Caco-2 (cell line): ENCODE measurements around the gene AFMID. TPM values are rescaled to one million over a fixed set of nuclear protein-coding genes. Genes with fewer than 3 reads are reported as not detected.
A peak's percentile ranks its signal among the peaks of the same experiment; 100 is the strongest.
"Not testable (repeated sequence)": the region's sequence is repeated elsewhere in the genome, so short reads cannot be mapped to it uniquely, and the experiment has no call there.

ENCODE experiments used
- BruUV-seq: library from RNA; stranded (reverse); fragments of 400-500 nt; replicated peaks from 2 replicates; lab custom pipeline; 2021; lab: Mats Ljungman, UMichigan
- CTCF ChIA-PET: fragments of 300-600 bp; sonication (Branson Sonifier 250); formaldehyde crosslinking; loops from one replicate; lab custom pipeline; 2022; ENCODE audit warnings: antibody characterized with exemption; lab: Charles Lee
- POLR2A ChIA-PET: fragments of 300-600 bp; sonication (Branson Sonifier 250); formaldehyde crosslinking; loops from one replicate; lab custom pipeline; 2022; ENCODE audit warnings: antibody characterized with exemption; lab: Charles Lee
- DNase-seq, 2 experiments: peaks; one replicate each; pipeline versions ENCODE4 v3.0.0 to v3.0.0-alpha.2; 2020 to 2022
- H3K27me3 ChIP-seq: replicated peaks from 2 replicates; pipeline ENCODE4 v1.6.0; 2011; ENCODE audit warnings: low read length; ENCODE audit not compliant: control insufficient read depth, insufficient read depth
- H3K36me3 ChIP-seq: 2 replicates; pipeline ENCODE4 v1.5.1; 2011; ENCODE audit warnings: low read length; ENCODE audit not compliant: control insufficient read depth, insufficient read depth
- H3K4me1 ChIP-seq: fragments of 250-450 bp; sonication (Bioruptor Pico); 2 replicates; pipeline ENCODE4 v1.5.1; 2020; ENCODE audit warnings: mild to moderate bottlenecking
- H3K4me3 ChIP-seq: 2 replicates; pipeline ENCODE4 v1.5.1; 2011; ENCODE audit warnings: low read depth, mild to moderate bottlenecking, control low read depth, low read length
- H3K9me3 ChIP-seq: fragments of 250-450 bp; sonication (Bioruptor Pico); 2 replicates; pipeline ENCODE4 v1.5.1; 2020; ENCODE audit warnings: mild to moderate bottlenecking, moderate library complexity
- H3K27ac Mint-ChIP-seq: one replicate; pipeline ENCODE4 v1.8.0; 2022; ENCODE audit warnings: mixed read lengths; ENCODE audit not compliant: unreplicated experiment
- H3K27me3 Mint-ChIP-seq: one replicate; pipeline ENCODE4 v1.8.0; 2022; ENCODE audit warnings: mixed read lengths; ENCODE audit not compliant: insufficient read depth, unreplicated experiment
- H3K36me3 Mint-ChIP-seq: one replicate; pipeline ENCODE4 v1.8.0; 2022; ENCODE audit warnings: mild to moderate bottlenecking, mixed read lengths; ENCODE audit not compliant: insufficient read depth, unreplicated experiment
- H3K4me1 Mint-ChIP-seq: one replicate; pipeline ENCODE4 v1.8.0; 2022; ENCODE audit warnings: low read depth, mixed read lengths; ENCODE audit not compliant: unreplicated experiment
- H3K4me3 Mint-ChIP-seq: one replicate; pipeline ENCODE4 v1.8.0; 2022; ENCODE audit warnings: mild to moderate bottlenecking, moderate library complexity, mixed read lengths; ENCODE audit not compliant: unreplicated experiment
- H3K9me3 Mint-ChIP-seq: one replicate; pipeline ENCODE4 v1.8.0; 2022; ENCODE audit warnings: mixed read lengths; ENCODE audit not compliant: unreplicated experiment
- intact Hi-C: fragments of 100-400 bp; cut with micrococcal nuclease; formaldehyde crosslinking; loops from one replicate; pipeline ENCODE4 v1.10.0; 2022; ENCODE audit not compliant: unreplicated experiment
- total RNA-seq: library from RNA; stranded (reverse); gene quantifications from 2 replicates; pipeline ENCODE4 v1.2.3, GENCODE V29; 2022
- TF ChIP-seq, protein P1 (sequence below), 2 experiments: fragments of 200-600 bp in 1 of 2; IDR thresholded peaks; 1 replicate in 1 of 2; 2 replicates in 1 of 2; pipeline versions ENCODE4 v1.5.1 to v1.8.0; 2011 to 2022; ENCODE audit warnings: antibody characterized with exemption in 1 of 2, control low read depth in 1 of 2, inconsistent platforms in 1 of 2, low read depth in 1 of 2, low read length in 1 of 2, mild to moderate bottlenecking in 1 of 2, moderate library complexity in 1 of 2; ENCODE audit not compliant: insufficient read depth in 1 of 2, severe bottlenecking in 1 of 2, unreplicated experiment in 1 of 2

The AFMID gene
- total RNA-seq, 1 experiment from 2014 or later, result 83.0 TPM

DNA sequence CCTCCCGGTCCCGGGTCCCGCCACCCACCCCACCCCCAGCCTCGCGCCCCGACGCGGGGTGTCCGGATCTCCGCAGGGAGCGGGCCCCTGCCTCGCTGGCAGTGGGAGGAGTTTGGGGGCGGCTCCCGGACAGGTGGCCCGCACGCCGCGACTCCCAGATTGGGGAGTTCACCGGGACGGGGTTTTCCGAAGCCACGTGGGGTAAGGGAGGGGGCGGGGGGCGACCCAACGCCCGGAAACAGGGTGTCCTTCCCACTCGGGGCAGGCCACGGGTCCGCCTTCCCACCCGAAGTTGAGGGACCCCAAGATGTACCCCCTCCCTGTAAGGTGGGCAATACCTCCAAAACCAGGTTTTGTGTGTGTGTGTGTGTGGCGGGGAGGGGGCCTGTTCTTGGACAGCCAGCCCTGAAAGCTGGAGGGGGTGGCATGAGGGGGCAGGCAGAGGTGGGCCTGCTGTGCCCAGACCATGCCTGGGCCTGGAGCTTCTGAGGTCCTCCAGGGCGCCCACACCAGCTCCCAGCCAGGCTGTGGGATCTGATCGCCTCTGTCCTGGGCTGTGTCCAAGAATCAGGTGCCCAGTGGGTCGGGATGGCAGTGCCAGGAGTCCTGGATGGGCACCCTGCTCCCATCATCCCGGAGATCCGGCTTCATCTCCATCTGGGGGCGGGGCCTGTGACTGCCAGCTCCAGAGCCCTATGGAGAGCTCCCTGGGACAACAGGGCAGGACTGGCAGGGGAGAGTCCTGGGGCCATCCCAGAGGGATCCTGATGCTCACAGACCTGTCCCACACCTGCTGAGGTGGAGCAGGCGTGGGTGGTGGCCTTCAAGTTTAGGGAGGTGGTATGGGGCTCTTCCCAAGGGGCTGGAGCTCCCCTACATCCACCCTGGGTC lies 18.0 kb upstream of the AFMID start:
- BruUV-seq, result no TSS peak
- H3K27me3 Mint-ChIP-seq, result no peaks in the 10 kb centered on the region
- peak overlapping the region; percentile 61 for H3K27ac Mint-ChIP-seq
- peak overlapping the region; percentile 76 for H3K4me3 Mint-ChIP-seq
- TF ChIP-seq, protein P1, sequence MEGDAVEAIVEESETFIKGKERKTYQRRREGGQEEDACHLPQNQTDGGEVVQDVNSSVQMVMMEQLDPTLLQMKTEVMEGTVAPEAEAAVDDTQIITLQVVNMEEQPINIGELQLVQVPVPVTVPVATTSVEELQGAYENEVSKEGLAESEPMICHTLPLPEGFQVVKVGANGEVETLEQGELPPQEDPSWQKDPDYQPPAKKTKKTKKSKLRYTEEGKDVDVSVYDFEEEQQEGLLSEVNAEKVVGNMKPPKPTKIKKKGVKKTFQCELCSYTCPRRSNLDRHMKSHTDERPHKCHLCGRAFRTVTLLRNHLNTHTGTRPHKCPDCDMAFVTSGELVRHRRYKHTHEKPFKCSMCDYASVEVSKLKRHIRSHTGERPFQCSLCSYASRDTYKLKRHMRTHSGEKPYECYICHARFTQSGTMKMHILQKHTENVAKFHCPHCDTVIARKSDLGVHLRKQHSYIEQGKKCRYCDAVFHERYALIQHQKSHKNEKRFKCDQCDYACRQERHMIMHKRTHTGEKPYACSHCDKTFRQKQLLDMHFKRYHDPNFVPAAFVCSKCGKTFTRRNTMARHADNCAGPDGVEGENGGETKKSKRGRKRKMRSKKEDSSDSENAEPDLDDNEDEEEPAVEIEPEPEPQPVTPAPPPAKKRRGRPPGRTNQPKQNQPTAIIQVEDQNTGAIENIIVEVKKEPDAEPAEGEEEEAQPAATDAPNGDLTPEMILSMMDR (IDR thresholded peaks at IDR 0.05; ENCODE audit: insufficient read depth in 1 of 2, low read depth in 1 of 2, low read length in 1 of 2, severe bottlenecking in 1 of 2, unreplicated experiment in 1 of 2), result no peak
- ChIA-PET CTCF (interaction anchor here (0.5 to 1.4 kb wide), 7 partner anchors 10 to 252 kb away, joined by 3 to 9 read pairs (median 3); partner anchors contain the start of genes TK1 and TMC6), POLR2A (interaction anchor here (0.8 to 1.9 kb wide), 4 partner anchors 13 to 41 kb away, joined by 3 to 12 read pairs (median 4); partner anchors contain the start of genes AFMID and TK1)
- peak; percentile 74 to 75 for DNase-seq
- peaks cover 22% of the 10 kb centered on the region for H3K4me1 Mint-ChIP-seq
- H3K4me3 ChIP-seq, result peak overlapping the region; percentile 95
- no peaks in the 10 kb centered on the region for H3K9me3 ChIP-seq
- intact Hi-C loops, result loop anchor here (2.0 to 5.0 kb wide), 2 partner anchors 18 to 42 kb away; partner anchors contain the start of genes AFMID, TK1 and TMC6
- no peaks in the 10 kb centered on the region for H3K27me3 ChIP-seq
- peaks cover 23% of the 10 kb centered on the region for H3K4me1 ChIP-seq
- H3K9me3 Mint-ChIP-seq, result no peaks in the 10 kb centered on the region
- H3K36me3 ChIP-seq, result no peaks in the 10 kb centered on the region; the same call in 1 of the 2 replicates
- peaks cover 61% of the 10 kb centered on the region for H3K36me3 Mint-ChIP-seq

DNA sequence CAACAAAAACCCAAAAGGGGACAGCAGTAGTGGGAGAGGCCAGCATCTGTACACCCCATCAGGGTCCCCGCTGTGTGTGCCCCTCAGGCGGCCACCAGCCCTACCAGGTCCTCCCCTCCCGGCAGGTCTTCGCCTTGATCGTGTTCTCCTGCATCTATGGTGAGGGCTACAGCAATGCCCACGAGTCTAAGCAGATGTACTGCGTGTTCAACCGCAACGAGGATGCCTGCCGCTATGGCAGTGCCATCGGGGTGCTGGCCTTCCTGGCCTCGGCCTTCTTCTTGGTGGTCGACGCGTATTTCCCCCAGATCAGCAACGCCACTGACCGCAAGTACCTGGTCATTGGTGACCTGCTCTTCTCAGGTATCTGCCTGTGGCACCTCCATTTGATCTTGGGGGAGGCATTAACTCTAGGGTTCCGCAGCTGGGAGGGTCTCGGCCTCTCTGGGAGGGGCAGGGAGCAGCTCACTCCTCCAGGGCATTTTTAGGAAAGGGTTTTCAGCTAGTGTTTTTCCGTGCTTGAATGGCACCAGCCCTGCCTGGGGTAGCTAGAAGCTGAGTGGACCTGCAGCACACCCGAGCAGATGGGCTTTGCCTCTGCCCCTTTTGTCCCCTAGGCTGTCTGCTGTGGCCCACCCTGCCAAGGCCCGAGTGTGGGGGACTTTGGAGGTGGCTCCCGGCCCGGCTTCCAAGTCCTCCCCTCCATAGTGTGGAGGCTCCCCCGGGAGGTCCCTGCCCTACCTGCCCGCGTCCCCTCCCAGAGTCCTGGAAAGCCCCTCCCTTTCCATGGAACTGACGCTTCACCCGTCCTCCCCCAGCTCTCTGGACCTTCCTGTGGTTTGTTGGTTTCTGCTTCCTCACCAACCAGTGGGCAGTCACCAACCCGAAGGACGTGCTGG lies 16.2 kb upstream of the AFMID start:
- POLR2A ChIA-PET, result interaction anchor here (0.6 kb wide), 1 partner anchor 43 kb away, joined by 11 read pairs; the partner anchor contains the start of gene TMC6
- TF ChIP-seq, protein P1 (IDR thresholded peaks at IDR 0.05; ENCODE audit: insufficient read depth in 1 of 2, low read depth in 1 of 2, low read length in 1 of 2, severe bottlenecking in 1 of 2, unreplicated experiment in 1 of 2), result no peak

DNA sequence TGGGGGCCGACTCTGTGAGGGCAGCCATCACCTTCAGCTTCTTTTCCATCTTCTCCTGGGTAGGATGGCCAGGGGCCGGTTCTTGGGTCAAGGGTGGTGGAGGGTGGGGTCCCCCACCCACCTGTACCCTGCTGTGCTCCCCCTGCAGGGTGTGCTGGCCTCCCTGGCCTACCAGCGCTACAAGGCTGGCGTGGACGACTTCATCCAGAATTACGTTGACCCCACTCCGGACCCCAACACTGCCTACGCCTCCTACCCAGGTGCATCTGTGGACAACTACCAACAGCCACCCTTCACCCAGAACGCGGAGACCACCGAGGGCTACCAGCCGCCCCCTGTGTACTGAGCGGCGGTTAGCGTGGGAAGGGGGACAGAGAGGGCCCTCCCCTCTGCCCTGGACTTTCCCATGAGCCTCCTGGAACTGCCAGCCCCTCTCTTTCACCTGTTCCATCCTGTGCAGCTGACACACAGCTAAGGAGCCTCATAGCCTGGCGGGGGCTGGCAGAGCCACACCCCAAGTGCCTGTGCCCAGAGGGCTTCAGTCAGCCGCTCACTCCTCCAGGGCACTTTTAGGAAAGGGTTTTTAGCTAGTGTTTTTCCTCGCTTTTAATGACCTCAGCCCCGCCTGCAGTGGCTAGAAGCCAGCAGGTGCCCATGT lies 15.4 kb upstream of the AFMID start:
- peak overlapping the region; percentile 52 for H3K4me3 Mint-ChIP-seq
- H3K4me1 ChIP-seq, result peaks cover 25% of the 10 kb centered on the region
- CTCF ChIA-PET, H3K27me3 ChIP-seq, H3K9me3 ChIP-seq, H3K36me3 ChIP-seq, H3K27me3 Mint-ChIP-seq, H3K4me3 ChIP-seq, H3K9me3 Mint-ChIP-seq, intact Hi-C loops, DNase-seq: not testable (repeated sequence)
- peak overlapping the region; percentile 78 for H3K27ac Mint-ChIP-seq
- peaks cover 24% of the 10 kb centered on the region for H3K4me1 Mint-ChIP-seq
- TSS peak; percentile 12 for BruUV-seq
- POLR2A ChIA-PET, result interaction anchor here (0.6 kb wide), 1 partner anchor 44 kb away, joined by 11 read pairs; the partner anchor contains the start of gene TMC6
- peaks cover 87% of the 10 kb centered on the region for H3K36me3 Mint-ChIP-seq

More for the DNA sequence above, 16.2 kb upstream of the AFMID start:
- Histone ChIP-seq H3K4me1 (peaks cover 25% of the 10 kb centered on the region), H3K9me3 (no peaks in the 10 kb centered on the region), H3K4me3 (no peak overlapping the region), H3K27me3 (no peaks in the 10 kb centered on the region), H3K36me3 (no peaks in the 10 kb centered on the region; the same call in none of the 2 replicates)
- no peak for DNase-seq
- H3K27ac Mint-ChIP-seq, result peak overlapping the region; percentile 78
- peak overlapping the region; percentile 52 for H3K4me3 Mint-ChIP-seq
- CTCF ChIA-PET, result no interaction called here
- no TSS peak for BruUV-seq
- H3K9me3 Mint-ChIP-seq, result no peaks in the 10 kb centered on the region
- H3K4me1 Mint-ChIP-seq, result peaks cover 24% of the 10 kb centered on the region
- intact Hi-C loops, result no loop called here
- H3K27me3 Mint-ChIP-seq, result no peaks in the 10 kb centered on the region
- peaks cover 79% of the 10 kb centered on the region for H3K36me3 Mint-ChIP-seq
